HG02970 (cell line): ENCODE measurements around the gene KCNN2.
"Not testable (repeated sequence)": the region's sequence is repeated elsewhere in the genome, so short reads cannot be mapped to it uniquely, and the experiment has no call there.

Experiments used
- ATAC-seq: cut with Tn5 transposase; IDR thresholded peaks from one replicate; pipeline ENCODE4 v1.9.1; 2021; ENCODE audit warnings: mild to moderate bottlenecking, moderate library complexity, moderate number of reproducible peaks; ENCODE audit not compliant: unreplicated experiment, low FRiP score

KCNN2 gene

GRCh38 chr5:114418176-114419066, 56.6 kb downstream of the KCNN2 start:
- peak; percentile 89 for ATAC-seq

- peak; percentile 21 for ATAC-seq
Observed at GRCh38 chr5:114419067-114419388, 57.2 kb downstream of the KCNN2 start.

DNA sequence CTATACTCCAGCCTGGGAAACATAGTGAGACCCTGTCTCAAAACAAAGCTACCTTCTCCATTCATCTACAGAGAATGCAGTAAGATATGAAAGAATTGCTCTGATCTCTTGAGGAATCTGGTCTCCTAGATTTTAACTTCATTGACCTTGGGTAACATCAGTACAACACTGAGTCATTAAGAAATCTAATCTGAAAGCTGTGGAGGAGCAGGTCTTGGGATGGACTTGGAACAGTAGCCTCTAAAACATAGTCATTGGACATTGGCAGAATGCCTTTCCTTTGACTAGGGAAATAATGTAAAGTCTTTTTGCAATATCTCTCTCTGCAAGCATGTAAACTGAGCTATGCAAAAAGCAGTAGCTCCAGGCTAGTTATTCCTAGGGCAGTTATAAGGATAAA, 58.1 kb downstream of the KCNN2 start:
- ATAC-seq: no peak

DNA sequence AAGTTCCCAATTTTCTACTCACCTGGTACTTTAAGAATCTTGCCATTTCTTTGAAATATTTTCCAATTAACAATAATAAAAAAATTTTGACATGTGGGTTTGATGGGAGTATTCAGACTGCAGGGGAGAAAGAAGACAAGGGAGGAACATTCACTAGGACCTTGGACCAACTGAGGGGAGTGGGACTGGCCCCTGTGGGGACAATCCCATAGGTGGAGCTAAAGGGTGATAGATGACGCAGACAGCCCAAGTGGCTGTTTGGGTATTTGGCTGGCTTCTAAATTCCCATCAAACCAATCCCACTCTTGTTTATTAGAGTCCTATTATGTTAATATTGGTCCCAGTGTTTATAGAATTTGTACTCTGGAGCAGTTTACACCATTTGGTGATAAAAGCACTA, 65.3 kb downstream of the KCNN2 start:
- no peak for ATAC-seq

- ATAC-seq: no peak
Observed at GRCh38 chr5:114430532-114430931, 68.7 kb downstream of the KCNN2 start.

DNA sequence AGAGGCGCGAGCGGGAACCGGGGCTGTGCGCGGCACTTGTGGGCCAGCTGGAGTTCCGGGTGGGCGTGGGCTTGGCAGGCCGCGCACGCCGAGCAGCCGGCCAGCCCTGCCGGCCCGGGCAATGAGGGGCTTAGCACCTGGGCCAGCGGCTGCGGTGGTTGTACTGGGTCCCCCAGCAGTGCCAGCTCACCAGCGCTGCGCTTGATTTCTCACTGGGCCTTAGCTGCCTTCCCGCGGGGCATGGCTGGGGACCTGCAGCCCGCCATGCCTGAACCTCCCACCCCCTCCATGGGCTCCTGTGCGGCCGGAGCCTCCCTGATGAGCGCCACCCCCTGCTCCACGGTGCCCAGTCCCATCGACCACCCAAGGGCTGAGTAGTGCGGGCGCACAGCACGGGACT, 70.8 kb downstream of the KCNN2 start:
- ATAC-seq: not testable (repeated sequence)

DNA sequence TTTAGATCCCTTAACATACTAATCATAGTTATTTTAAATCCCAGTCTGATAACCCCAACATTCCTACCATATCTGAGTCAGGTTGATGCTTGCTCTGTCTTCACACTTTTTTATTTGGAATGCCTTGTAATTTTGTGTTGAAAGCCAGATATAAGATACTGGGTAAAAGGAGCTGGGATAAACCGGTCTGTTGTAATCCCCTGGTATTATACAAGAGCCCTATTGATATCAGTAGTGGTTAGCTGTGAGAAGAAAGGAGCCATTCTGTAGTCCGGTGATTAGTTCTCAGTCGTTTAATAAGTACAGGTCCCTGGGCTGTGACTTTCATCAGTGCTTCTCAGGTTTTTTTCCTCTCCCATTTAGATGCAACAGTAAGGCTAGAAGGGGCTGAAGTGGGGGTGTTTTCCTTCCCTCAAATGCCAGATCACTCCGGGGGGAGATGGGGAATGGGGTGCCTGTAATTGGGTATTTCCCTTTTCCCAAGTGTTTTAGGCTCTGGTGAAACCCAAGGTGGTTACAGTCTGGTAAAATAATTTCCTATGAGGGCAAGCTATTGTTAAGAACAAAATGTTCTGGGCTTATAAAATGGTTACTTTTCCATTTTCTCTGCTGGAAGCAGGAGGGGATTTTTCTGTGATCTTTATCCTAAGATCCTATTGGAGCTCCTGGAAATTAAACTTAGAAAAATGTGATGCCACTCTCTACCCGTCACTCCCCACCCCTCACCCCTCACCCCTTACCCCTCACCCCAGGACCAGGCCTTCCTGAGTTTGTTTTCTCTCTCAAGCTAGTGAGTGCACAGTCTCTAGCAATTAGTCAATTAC, 72.7 kb downstream of the KCNN2 start:
- no peak for ATAC-seq

GRCh38 chr5:114435220-114435481, 73.3 kb downstream of the KCNN2 start:
- no peak for ATAC-seq

- ATAC-seq: peak; percentile 75
Observed at GRCh38 chr5:114435885-114436299, 74.0 kb downstream of the KCNN2 start.

GRCh38 chr5:114437936-114438335, 76.1 kb downstream of the KCNN2 start:
- no peak for ATAC-seq

DNA sequence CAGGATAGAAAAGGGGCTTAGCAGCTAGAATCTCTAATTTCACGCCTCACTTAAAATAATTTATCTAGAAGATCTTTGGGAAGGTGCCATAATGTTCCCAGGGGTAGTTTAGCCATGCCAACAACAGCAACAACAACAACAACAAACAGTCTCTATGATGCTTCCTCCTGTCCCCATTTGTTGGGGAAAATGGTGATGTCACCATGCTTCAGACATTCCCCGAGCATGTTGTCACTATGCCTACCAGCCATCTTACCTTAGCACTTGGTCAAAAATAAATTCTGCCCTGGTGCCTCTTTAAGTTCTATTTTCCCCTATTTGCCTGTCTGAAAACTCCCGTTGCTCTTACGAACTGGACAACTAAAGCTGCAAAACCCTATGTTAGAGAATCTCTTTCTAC, 76.6 kb downstream of the KCNN2 start:
- ATAC-seq: no peak

DNA sequence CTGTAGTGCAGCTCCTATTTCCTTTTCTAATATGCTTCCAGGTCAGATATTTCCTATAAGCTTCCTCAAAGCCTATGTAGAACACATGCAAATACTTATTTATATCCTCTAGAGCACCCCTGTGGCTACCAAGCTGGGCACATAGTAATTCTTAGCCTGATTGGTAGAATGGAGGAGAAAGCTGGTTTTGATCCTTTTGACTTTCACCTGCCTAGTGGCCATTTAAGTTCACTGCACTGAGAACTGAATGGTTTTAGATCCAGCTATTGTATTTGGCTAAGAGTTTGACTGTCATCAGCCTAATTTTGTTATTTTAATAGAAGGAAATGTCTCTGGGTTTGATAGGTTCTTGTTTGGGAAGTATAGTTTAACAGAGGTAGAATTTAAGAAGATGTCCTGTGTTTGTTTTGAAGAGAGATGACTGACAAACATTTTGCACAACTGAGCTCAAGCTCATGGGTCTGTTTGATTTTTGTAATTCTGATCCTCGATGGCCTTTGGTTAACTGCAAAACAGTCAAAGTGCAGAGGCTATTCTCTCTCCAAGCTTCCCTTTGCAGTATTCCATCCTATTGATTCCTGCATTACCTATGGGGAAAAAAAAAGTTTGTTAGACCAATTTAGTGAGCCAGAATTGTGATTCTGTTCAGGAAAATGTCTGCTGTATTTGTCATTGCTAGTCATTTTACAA, 85.4 kb downstream of the KCNN2 start:
- ATAC-seq: no peak

GRCh38 chr5:114448481-114448880, 86.6 kb downstream of the KCNN2 start:
- ATAC-seq: no peak

DNA sequence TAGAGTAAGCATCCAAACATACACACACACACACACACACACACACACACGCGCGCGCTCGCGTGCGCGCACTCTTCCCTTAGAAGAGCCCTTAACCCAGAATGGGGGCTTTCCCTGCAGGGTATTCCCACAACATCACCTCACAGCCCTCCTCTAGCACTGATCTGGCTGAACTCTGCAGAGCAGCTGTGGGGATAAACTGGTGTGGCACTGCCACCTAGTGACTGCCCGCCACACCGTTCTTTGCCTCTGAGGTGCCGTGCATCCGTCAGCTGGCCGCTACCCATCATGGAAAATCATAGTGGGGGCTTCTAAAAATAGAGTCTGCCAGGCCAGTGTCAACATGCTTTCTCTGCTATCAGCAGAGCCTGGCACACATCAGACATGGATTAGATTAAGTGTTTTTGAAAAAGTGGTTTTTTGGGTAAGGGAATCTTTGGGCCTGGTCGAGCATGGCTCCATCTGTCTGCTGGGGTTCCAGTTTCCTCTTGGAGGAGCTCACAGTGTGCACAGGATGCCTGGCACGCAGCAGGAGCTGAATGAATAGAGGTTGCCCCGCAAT, 88.1 kb downstream of the KCNN2 start:
- ATAC-seq: peak; percentile 94

GRCh38 chr5:114450437-114450836, 88.6 kb downstream of the KCNN2 start:
- ATAC-seq: no peak

DNA sequence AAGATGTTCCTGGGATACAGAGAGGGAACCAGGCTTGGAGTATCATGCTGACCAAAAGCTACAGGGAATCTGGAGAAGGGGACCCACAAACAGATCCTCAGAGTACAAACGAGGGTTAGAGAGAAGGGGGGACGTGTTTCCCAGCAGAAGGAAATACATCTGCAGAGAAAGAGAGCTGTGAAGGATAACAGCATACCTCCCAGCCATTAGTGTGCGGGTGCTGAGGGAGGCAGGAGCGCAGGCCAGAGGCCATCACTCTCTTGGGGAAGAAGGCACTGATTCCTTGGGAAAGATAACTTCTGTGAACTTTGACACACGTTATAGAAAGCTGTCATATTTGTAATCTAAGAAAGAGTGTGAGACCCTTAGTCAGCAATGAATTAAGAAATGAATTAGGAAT, 96.9 kb downstream of the KCNN2 start:
- no peak for ATAC-seq

GRCh38 chr5:114467171-114467570, 105.3 kb downstream of the KCNN2 start:
- ATAC-seq: no peak

GRCh38 chr5:114467729-114468128, 105.9 kb downstream of the KCNN2 start:
- ATAC-seq: no peak

GRCh38 chr5:114469372-114469771, 107.5 kb downstream of the KCNN2 start:
- ATAC-seq: no peak

DNA sequence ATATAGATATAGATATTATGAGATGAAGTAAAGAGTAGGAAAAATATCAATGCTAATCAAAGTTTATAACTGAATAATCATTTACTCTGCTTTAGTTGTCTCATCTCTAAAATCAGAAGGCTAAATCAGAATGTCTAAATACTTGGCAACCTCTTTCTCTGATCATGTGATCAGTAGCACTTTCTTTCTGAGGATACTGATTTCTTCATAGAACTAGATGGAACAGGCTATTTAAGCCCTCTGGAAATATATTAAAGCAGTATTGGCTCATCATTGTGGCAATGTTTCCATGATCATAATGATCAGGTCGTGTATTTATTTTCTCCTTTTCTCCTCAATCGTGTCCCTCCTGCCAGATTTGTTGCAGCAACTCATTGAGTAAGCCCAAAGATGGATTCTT, 109.7 kb downstream of the KCNN2 start:
- no peak for ATAC-seq

DNA sequence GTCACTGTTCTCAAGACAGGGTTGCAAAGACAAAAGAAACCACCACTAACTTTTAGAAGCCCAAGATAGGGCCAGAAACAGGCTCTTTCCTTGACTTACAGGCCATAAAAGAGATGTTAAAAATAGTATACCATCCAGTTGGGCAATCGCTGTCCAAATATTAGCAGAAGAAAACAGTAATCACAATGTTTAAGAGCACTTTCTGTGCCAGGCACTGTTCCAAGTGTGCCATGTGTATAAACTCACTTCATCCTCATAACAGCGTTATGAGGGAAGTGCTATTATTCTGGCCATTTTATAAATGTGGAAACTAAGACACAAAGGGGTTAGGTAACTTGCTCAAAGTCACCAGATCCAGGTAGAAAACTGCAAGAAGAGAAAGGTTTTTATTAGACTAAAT, 111.7 kb downstream of the KCNN2 start:
- ATAC-seq: no peak
